H1 (cell line): ENCODE results near the gene VAPB. TPM values are rescaled to one million over a fixed set of nuclear protein-coding genes. Genes with fewer than 3 reads are reported as not detected.

Experiments used
- CTCF ChIA-PET: fragments of 300-600 bp; sonication (Branson Sonifier 250); formaldehyde crosslinking; loops from one replicate; lab custom pipeline; 2021; ENCODE audit not compliant: partially characterized antibody; lab: Charles Lee
- POLR2A ChIA-PET: fragments of 300-600 bp; sonication (Branson Sonifier 250); formaldehyde crosslinking; loops from one replicate; lab custom pipeline; 2021; ENCODE audit warnings: inconsistent platforms; ENCODE audit not compliant: partially characterized antibody; lab: Charles Lee
- DNase-seq, 2 experiments: peaks; one replicate each; pipeline versions ENCODE4 v3.0.0 to v3.0.0-alpha.2; 2010 to 2022; ENCODE audit warnings: low spot score in 2 of 2, low read depth in 1 of 2, mixed read lengths in 1 of 2
- FAIRE-seq: peaks from 2 replicates; lab custom pipeline; 2011; peaks lifted over from hg19 to GRCh38; lab: Jason Lieb, UNC
- H2AFZ ChIP-seq: 2 replicates; pipeline ENCODE4 v1.8.1; 2012; ENCODE audit warnings: low read length, inconsistent platforms
- H2AK5ac ChIP-seq: 2 replicates; pipeline ENCODE4 v1.6.1; 2013; ENCODE audit warnings: low read depth, low read length
- H2BK120ac ChIP-seq: replicated peaks from 2 replicates; pipeline ENCODE3; 2013; ENCODE audit warnings: low read depth, low read length, inconsistent platforms
- H2BK12ac ChIP-seq: 2 replicates; pipeline ENCODE4 v1.6.1; 2013; ENCODE audit warnings: low read depth, low read length
- H2BK15ac ChIP-seq: 2 replicates; pipeline ENCODE4 v1.6.1; 2013; ENCODE audit warnings: low read length
- H2BK20ac ChIP-seq: 2 replicates; pipeline ENCODE4 v1.6.1; 2013; ENCODE audit warnings: low read length
- H2BK5ac ChIP-seq: 2 replicates; pipeline ENCODE4 v1.6.1; 2013; ENCODE audit warnings: low read depth, low read length
- H3K14ac ChIP-seq: 2 replicates; pipeline ENCODE4 v1.6.1; 2013; ENCODE audit warnings: inconsistent platforms; ENCODE audit not compliant: insufficient read length
- H3K18ac ChIP-seq: 2 replicates; pipeline ENCODE4 v1.6.1; 2013; ENCODE audit warnings: low read length; ENCODE audit errors: extremely low read depth
- H3K23ac ChIP-seq: 2 replicates; pipeline ENCODE4 v1.6.1; 2013; ENCODE audit warnings: inconsistent platforms; ENCODE audit not compliant: insufficient read length
- H3K23me2 ChIP-seq: 2 replicates; pipeline ENCODE4 v1.6.1; 2013; ENCODE audit warnings: low read depth, low read length
- H3K27ac ChIP-seq: 2 replicates; pipeline ENCODE4 v1.6.1; 2011; ENCODE audit warnings: low read depth, low read length, inconsistent platforms
- H3K27me3 ChIP-seq, 4 experiments: replicated peaks in 1 of 4; 1 replicate in 1 of 4; 2 replicates in 3 of 4; pipeline versions ENCODE4 v1.6.1 to v1.8.1; 2011 to 2013; ENCODE audit warnings: low read length in 3 of 4, mild to moderate bottlenecking in 3 of 4, inconsistent platforms in 2 of 4, mixed read lengths in 2 of 4, moderate library complexity in 1 of 4; ENCODE audit not compliant: control insufficient read depth in 3 of 4, insufficient read depth in 3 of 4; ENCODE audit errors: extremely low read depth in 1 of 4
- H3K36me3 ChIP-seq, 4 experiments: 2 replicates each; pipeline versions ENCODE4 v1.6.1 to v1.8.1; 2011 to 2013; ENCODE audit warnings: mild to moderate bottlenecking in 4 of 4, low read length in 3 of 4, moderate library complexity in 2 of 4, control low read depth in 1 of 4, inconsistent platforms in 1 of 4; ENCODE audit not compliant: insufficient read depth in 4 of 4, control insufficient read depth in 2 of 4
- H3K4ac ChIP-seq: replicated peaks from 2 replicates; pipeline ENCODE3; 2013; ENCODE audit warnings: low read length, low read depth, mixed read lengths, inconsistent platforms; ENCODE audit not compliant: insufficient read length
- H3K4me1 ChIP-seq, 4 experiments: replicated peaks in 1 of 4; 1 replicate in 1 of 4; 2 replicates in 3 of 4; pipeline versions ENCODE4 v1.6.1 to v1.8.1; 2011 to 2013; ENCODE audit warnings: low read length in 3 of 4, inconsistent platforms in 2 of 4, mixed read lengths in 1 of 4; ENCODE audit not compliant: insufficient read depth in 4 of 4, control insufficient read depth in 3 of 4
- H3K4me2 ChIP-seq, 2 experiments: 2 replicates each; pipeline versions ENCODE4 v1.6.1 to v1.8.1; 2011 to 2013; ENCODE audit warnings: low read depth in 2 of 2, low read length in 2 of 2, control low read depth in 1 of 2, inconsistent platforms in 1 of 2, mild to moderate bottlenecking in 1 of 2; ENCODE audit not compliant: insufficient read depth in 1 of 2
- H3K4me3 ChIP-seq, 4 experiments: fragments of 200-600, 300-600 bp in 1 of 4; sonication (generic), shearing (Covaris generic), sonication (Bioruptor Twin) in 1 of 4; 2 replicates each; pipeline versions ENCODE4 v1.5.1 to v1.8.1; 2011 to 2016; ENCODE audit warnings: low read length in 4 of 4, low read depth in 3 of 4, control low read depth in 2 of 4, inconsistent platforms in 2 of 4, mild to moderate bottlenecking in 2 of 4, mixed read lengths in 1 of 4, moderate library complexity in 1 of 4; ENCODE audit not compliant: insufficient read depth in 2 of 4; ENCODE audit errors: extremely low read depth in 1 of 4
- H3K56ac ChIP-seq: replicated peaks from 2 replicates; pipeline ENCODE3; 2013; ENCODE audit warnings: low read depth, mild to moderate bottlenecking, mixed read lengths, low read length, inconsistent platforms; ENCODE audit not compliant: insufficient read length
- H3K79me1 ChIP-seq: 2 replicates; pipeline ENCODE4 v1.6.1; 2013; ENCODE audit warnings: low read depth, low read length, control low read depth
- H3K79me2 ChIP-seq, 2 experiments: 2 replicates each; pipeline versions ENCODE4 v1.6.1 to v1.8.1; 2012 to 2013; ENCODE audit warnings: low read length in 2 of 2, mild to moderate bottlenecking in 2 of 2, inconsistent platforms in 1 of 2; ENCODE audit not compliant: insufficient read depth in 2 of 2, control insufficient read depth in 1 of 2
- H3K9ac ChIP-seq, 4 experiments: replicated peaks in 1 of 4; 1 replicate in 1 of 4; 2 replicates in 3 of 4; pipeline versions ENCODE4 v1.6.1 to v1.8.1; 2011 to 2013; ENCODE audit warnings: low read depth in 3 of 4, low read length in 3 of 4, control low read depth in 2 of 4, mild to moderate bottlenecking in 2 of 4, moderate library complexity in 2 of 4, inconsistent platforms in 1 of 4; ENCODE audit errors: extremely low read depth in 1 of 4
- H3K9me3 ChIP-seq, 2 experiments: 2 replicates each; pipeline versions ENCODE4 v1.6.1 to v1.8.1; 2012 to 2013; ENCODE audit warnings: mild to moderate bottlenecking in 2 of 2, moderate library complexity in 2 of 2, control low read depth in 1 of 2, inconsistent platforms in 1 of 2, low read depth in 1 of 2, low read length in 1 of 2, mixed read lengths in 1 of 2; ENCODE audit not compliant: insufficient read depth in 2 of 2
- H4K20me1 ChIP-seq, 2 experiments: replicated peaks in 1 of 2; 2 replicates each; pipeline versions ENCODE3 to v1.8.1; 2011 to 2013; ENCODE audit warnings: inconsistent platforms in 2 of 2, low read length in 2 of 2, mild to moderate bottlenecking in 1 of 2; ENCODE audit not compliant: insufficient read depth in 2 of 2, control insufficient read depth in 1 of 2
- H4K5ac ChIP-seq: 2 replicates; pipeline ENCODE4 v1.6.1; 2013; ENCODE audit warnings: low read length, low read depth, mixed read lengths, inconsistent platforms; ENCODE audit not compliant: insufficient read length
- H4K8ac ChIP-seq: 2 replicates; pipeline ENCODE4 v1.8.0; 2013; ENCODE audit warnings: mild to moderate bottlenecking, moderate library complexity, low read length, inconsistent platforms; ENCODE audit not compliant: insufficient read depth; ENCODE audit errors: extremely low read depth
- H4K91ac ChIP-seq: replicated peaks from 2 replicates; pipeline ENCODE3; 2013; ENCODE audit warnings: low read length, mixed read lengths, inconsistent platforms; ENCODE audit not compliant: insufficient read length
- EGR1 ChIP-seq: IDR thresholded peaks from 2 replicates; pipeline ENCODE4 v1.6.1; 2011; ENCODE audit warnings: low read depth, low read length, borderline replicate concordance
- RFX5 ChIP-seq: IDR thresholded peaks from 2 replicates; pipeline ENCODE4 v1.6.1; 2011; ENCODE audit warnings: low read depth, low read length, improper control_type of control experiment, borderline replicate concordance
- TBP ChIP-seq: IDR thresholded peaks from 2 replicates; pipeline ENCODE4 v1.6.1; 2011; ENCODE audit warnings: low read depth, low read length, improper control_type of control experiment
- WGBS, 2 experiments: shearing (Covaris generic) in 1 of 2; methylation state at CpG; one replicate each; pipeline versions ENCODE4 v1.1.6 to v1.1.7; 2013 to 2015; ENCODE audit warnings: low lambda C conversion rate in 2 of 2, mixed read lengths in 2 of 2, inconsistent platforms in 1 of 2, low coverage in 1 of 2, missing lambda C conversion rate in 1 of 2; ENCODE audit not compliant: insufficient replicate concordance in 2 of 2, insufficient coverage in 1 of 2, insufficient read length in 1 of 2; ENCODE audit errors: extremely low coverage in 1 of 2, missing lambda C conversion rate in 1 of 2; 5-methylcytosine and 5-hydroxymethylcytosine counted together
- polyA plus RNA-seq, 7 experiments: library from polyadenylated mRNA; depleted of rRNA in 3 of 7; stranded (reverse) in 5 of 7; unstranded in 2 of 7; fragments of >200 nt in 5 of 7; fragments of 200-250 nt in 2 of 7; gene quantifications; 1 replicate in 5 of 7; 2 replicates in 1 of 7; 4 replicates in 1 of 7; pipeline versions ENCODE4 v1.2.1 to v1.2.3, GENCODE V29; 2011 to 2013; ENCODE audit warnings: missing spikeins in 2 of 7, mixed read lengths in 2 of 7
- total RNA-seq: library from RNA; stranded (reverse); fragmentation: NEBNext Ultra II Directional; extraction: Animal tissue kit (Norgen Biotek cat#: 25700); gene quantifications from 2 replicates; pipeline ENCODE4 v1.2.1, GENCODE V29; 2021

VAPB gene
- total and polyA plus RNA-seq, 2 of the 8 experiments (the other 6 are each of a cell fraction or from before 2014, with no cell fraction given) = 24.4 to 62.8 TPM

DNA sequence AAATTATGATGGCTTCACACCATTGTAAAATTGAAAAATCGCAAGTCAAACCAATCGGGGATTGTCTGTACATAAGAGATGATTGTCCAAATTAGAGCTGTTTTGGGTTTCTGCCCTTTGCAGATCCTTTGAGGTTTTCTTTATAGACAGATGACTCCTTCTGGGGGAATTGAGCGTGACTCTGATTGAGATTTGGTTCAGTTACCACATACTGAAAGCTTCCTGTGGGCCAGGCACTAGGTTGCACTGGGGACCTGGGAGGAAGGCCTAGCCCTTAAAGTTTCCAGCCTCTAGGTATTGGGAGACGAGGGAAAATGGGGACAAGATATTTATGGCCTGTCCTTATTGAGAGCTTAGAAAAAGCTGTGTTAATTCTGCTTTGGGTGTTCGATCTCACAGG lies 9.2 kb downstream of the VAPB start:
- no peak overlapping the region for H3K18ac ChIP-seq
- H3K79me1 ChIP-seq = peaks cover 7% of the 10 kb centered on the region
- no peak overlapping the region for H2BK120ac ChIP-seq
- no peak overlapping the region for H4K91ac ChIP-seq
- H3K27ac ChIP-seq = no peak overlapping the region
- H3K4me2 ChIP-seq = no peak overlapping the region
- CTCF ChIA-PET = interaction anchor here (1.6 kb wide), 1 partner anchor 164 kb away, joined by 6 read pairs; no protein-coding TSS in a partner anchor
- no peak overlapping the region for H3K9ac ChIP-seq
- H3K4ac ChIP-seq = no peak overlapping the region
- no peak overlapping the region for H2BK15ac ChIP-seq
- no peak overlapping the region for H3K14ac ChIP-seq
- H4K8ac ChIP-seq = no peak overlapping the region
- TF ChIP-seq EGR1 (no peak), TBP (no peak), RFX5 (no peak)
- no peak overlapping the region for H2AK5ac ChIP-seq
- no peaks in the 10 kb centered on the region for H3K36me3 ChIP-seq
- no peak overlapping the region for H2AFZ ChIP-seq
- no peak overlapping the region for H4K5ac ChIP-seq
- H3K27me3 ChIP-seq = no peaks in the 10 kb centered on the region
- peaks cover 0 to 12% of the 10 kb centered on the region in 2 experiments for H4K20me1 ChIP-seq
- no peaks in the 10 kb centered on the region for H3K23me2 ChIP-seq
- no peak overlapping the region for H3K23ac ChIP-seq
- no peak overlapping the region for H3K4me3 ChIP-seq
- FAIRE-seq (no peak), DNase-seq (no peak)
- 82% methylated on average over 5 of the region's 5 CpGs; no CpG with 5 or more reads in 1 of the 2 experiments for WGBS, 2 experiments
- H2BK20ac ChIP-seq = no peak overlapping the region
- no peak overlapping the region for H2BK12ac ChIP-seq
- no peaks in the 10 kb centered on the region for H3K9me3 ChIP-seq
- peaks cover 0 to 3% (median 2%) of the 10 kb centered on the region in 4 experiments; a peak in 1 of 7 replicates for H3K4me1 ChIP-seq
- no peak overlapping the region for H2BK5ac ChIP-seq
- no peak overlapping the region for H3K56ac ChIP-seq
- H3K79me2 ChIP-seq = peaks cover 20 to 95% of the 10 kb centered on the region in 2 experiments
- POLR2A ChIA-PET = interaction anchor here (1.2 kb wide), 1 partner anchor 23 kb away, joined by 3 read pairs; no protein-coding TSS in a partner anchor
